ENCODE measurements around the gene NAV1. TPM values are rescaled to one million over a fixed set of nuclear protein-coding genes. Genes with fewer than 3 reads are reported as not detected.

Gene NAV1
- total RNA-seq, 1 donor from 2014 or later = 101 TPM

DNA sequence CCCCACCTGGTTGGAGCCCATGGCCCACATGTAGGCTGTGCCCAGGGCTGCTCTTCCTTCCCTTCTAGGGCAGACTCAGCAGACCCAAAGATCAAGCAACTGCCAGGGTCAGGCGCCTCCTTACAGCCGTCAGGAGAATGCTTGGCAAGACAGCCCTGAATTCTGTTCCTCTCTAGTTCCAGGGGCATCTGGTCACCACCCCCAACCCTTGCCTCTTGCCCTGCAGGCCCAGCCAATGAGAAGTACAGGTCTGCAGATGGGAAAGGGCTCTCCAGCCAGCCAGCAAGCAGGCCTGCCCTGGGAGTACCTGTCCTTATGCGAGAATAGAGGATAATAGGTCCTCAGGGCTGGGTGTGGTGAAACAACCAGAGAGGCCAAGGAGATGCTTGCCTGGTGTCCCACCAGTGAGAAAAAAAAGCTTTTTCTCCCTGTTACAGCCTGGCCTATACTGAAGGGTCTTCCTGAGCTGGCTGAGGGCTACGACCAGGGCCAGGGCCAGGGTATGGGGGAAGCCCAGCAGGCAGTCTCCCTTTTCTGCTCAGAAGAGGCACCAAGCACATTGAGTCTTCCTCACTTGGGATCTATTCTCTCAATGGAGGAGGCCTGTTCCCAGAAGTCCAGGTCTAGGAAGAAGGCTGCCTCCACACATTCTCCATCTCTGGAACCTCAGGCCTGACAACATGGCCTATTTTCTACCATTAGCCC is 31.4 kb downstream of the NAV1 start:
- no peak overlapping the region for H3K27ac Mint-ChIP-seq (ENCODE audit: unreplicated experiment)

DNA sequence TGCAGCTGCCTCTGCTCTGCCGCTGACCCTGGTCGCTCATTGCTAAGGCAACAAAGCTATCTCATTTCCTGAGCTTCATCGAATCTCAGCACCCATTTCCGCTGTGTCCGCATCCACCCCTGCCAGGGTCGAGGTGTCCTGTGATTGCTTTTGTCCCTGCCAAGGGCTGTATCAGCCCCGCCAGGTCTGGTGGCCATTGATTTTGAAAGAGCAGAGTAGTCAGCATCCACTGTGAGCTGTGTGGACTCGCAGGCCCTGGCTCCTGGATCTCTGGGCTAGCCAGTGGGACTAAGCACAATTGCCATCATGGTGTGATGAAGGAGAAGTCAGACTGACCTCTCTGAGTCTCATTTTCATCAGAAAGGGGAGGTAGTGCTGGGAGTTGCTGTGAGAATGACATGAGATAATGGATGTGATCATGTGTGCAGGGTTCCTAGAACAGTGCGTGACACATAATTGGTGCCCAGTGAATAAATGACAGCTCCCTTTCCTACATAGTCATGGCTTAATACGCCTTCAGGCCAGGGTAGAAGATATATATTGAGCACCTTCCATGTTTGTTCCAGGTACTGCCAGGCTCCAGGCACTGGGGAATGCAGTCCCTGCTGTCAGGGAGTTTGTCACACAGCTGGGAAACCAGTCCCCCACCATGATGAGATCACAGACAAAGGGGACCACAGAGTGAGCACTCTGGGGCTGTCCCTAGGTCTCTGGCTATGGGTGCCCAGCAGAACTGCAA is 32.1 kb downstream of the NAV1 start:
- H3K36me3 Mint-ChIP-seq (ENCODE audit: low read depth, unreplicated experiment) = peaks cover 16% of the 10 kb centered on the region
- H3K27ac Mint-ChIP-seq (ENCODE audit: unreplicated experiment) = peak overlapping the region; percentile 41

More for the DNA sequence above, 31.4 kb downstream of the NAV1 start:
- TF ChIP-seq, protein P1, sequence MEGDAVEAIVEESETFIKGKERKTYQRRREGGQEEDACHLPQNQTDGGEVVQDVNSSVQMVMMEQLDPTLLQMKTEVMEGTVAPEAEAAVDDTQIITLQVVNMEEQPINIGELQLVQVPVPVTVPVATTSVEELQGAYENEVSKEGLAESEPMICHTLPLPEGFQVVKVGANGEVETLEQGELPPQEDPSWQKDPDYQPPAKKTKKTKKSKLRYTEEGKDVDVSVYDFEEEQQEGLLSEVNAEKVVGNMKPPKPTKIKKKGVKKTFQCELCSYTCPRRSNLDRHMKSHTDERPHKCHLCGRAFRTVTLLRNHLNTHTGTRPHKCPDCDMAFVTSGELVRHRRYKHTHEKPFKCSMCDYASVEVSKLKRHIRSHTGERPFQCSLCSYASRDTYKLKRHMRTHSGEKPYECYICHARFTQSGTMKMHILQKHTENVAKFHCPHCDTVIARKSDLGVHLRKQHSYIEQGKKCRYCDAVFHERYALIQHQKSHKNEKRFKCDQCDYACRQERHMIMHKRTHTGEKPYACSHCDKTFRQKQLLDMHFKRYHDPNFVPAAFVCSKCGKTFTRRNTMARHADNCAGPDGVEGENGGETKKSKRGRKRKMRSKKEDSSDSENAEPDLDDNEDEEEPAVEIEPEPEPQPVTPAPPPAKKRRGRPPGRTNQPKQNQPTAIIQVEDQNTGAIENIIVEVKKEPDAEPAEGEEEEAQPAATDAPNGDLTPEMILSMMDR (IDR thresholded peaks at IDR 0.05; ENCODE audit: unreplicated experiment) = no peak
- Mint-ChIP-seq H3K36me3 (ENCODE audit: low read depth, unreplicated experiment) (peaks cover 9% of the 10 kb centered on the region), H3K4me1 (ENCODE audit: unreplicated experiment) (peaks cover 64% of the 10 kb centered on the region), H3K4me3 (ENCODE audit: unreplicated experiment) (no peak overlapping the region), H3K27me3 (ENCODE audit: unreplicated experiment) (peaks cover 5% of the 10 kb centered on the region), H3K9me3 (ENCODE audit: unreplicated experiment) (no peaks in the 10 kb centered on the region)
- no peak for DNase-seq (ENCODE audit: low spot score)

DNA sequence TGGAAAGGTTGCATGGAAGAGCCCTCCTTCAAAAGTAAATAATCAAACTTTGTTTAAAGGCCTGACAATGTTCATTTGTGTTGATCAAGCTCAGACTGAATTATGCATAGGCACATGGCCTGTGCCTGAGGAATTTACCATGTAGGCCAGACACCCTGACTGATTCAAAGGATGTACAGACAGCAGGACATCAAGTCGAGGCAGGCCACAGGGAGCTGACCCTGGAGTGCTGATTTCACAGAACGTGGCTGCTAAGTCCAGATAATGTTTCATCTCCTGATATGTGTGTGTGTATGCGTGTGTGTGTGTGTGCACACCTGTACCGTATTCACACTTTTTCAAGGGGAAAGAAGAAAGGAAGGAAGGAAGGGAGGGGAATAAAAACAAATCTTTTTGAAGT is 34.1 kb downstream of the NAV1 start:
- no peaks in the 10 kb centered on the region for H3K9me3 Mint-ChIP-seq (ENCODE audit: unreplicated experiment)
- H3K27ac Mint-ChIP-seq (ENCODE audit: unreplicated experiment) = no peak overlapping the region
- no peak for DNase-seq (ENCODE audit: low spot score)
- TF ChIP-seq, protein P1 (IDR thresholded peaks at IDR 0.05; ENCODE audit: unreplicated experiment) = no peak
- H3K4me1 Mint-ChIP-seq (ENCODE audit: unreplicated experiment) = peaks cover 50% of the 10 kb centered on the region
- no peak overlapping the region for H3K4me3 Mint-ChIP-seq (ENCODE audit: unreplicated experiment)
- H3K27me3 Mint-ChIP-seq (ENCODE audit: unreplicated experiment) = peaks cover 3% of the 10 kb centered on the region
- H3K36me3 Mint-ChIP-seq (ENCODE audit: low read depth, unreplicated experiment) = peaks cover 19% of the 10 kb centered on the region

More for the DNA sequence above, 32.1 kb downstream of the NAV1 start:
- no peaks in the 10 kb centered on the region for H3K9me3 Mint-ChIP-seq (ENCODE audit: unreplicated experiment)
- peaks cover 60% of the 10 kb centered on the region for H3K4me1 Mint-ChIP-seq (ENCODE audit: unreplicated experiment)
- TF ChIP-seq, protein P1 (IDR thresholded peaks at IDR 0.05; ENCODE audit: unreplicated experiment) = no peak
- no peak overlapping the region for H3K4me3 Mint-ChIP-seq (ENCODE audit: unreplicated experiment)
- DNase-seq (ENCODE audit: low spot score) = no peak
- H3K27me3 Mint-ChIP-seq (ENCODE audit: unreplicated experiment) = peaks cover 3% of the 10 kb centered on the region

DNA sequence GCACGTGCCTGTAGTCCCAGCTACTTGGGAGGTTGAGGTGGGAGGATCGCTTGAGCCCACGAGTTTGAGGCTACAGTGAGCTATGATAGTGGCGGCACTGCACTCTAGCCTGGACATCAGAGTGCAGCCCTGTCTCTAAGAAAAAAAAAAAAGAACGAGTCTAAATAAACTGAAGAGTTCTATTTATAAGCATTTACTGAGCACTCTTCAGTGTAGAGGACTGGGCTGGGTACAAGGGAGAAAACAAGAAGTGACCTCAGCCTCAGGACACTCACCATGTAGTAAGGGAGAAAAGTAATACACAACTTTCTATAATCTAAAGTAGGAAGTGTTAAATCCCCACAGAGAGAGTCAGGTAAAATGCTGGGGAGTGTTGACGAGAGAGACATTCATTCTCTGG is 35.0 kb downstream of the NAV1 start:
- Mint-ChIP-seq H3K36me3 (ENCODE audit: low read depth, unreplicated experiment) (peaks cover 19% of the 10 kb centered on the region), H3K27me3 (ENCODE audit: unreplicated experiment) (peaks cover 3% of the 10 kb centered on the region), H3K9me3 (ENCODE audit: unreplicated experiment) (no peaks in the 10 kb centered on the region), H3K4me3 (ENCODE audit: unreplicated experiment) (no peak overlapping the region), H3K4me1 (ENCODE audit: unreplicated experiment) (peaks cover 49% of the 10 kb centered on the region), H3K27ac (ENCODE audit: unreplicated experiment) (no peak overlapping the region)
- DNase-seq (ENCODE audit: low spot score) = no peak
- TF ChIP-seq, protein P1 (IDR thresholded peaks at IDR 0.05; ENCODE audit: unreplicated experiment) = no peak

DNA sequence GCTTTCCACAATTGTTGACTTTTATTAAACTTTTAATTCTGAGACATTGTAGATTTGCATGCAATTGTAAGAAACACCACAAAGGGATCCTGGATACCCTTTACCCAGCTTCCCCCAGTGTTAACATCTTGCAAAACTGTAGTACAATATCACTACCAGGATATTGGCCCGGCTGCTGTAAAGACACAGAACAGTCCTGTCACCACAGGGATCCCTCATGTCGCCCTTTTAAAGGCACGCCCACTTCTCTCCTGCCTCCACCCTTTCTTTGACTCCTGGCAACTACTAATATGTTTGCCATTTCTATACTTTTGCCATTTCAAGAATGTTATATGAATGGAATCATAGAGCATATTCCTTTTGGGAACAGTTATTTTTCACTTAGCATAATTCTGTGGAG is 37.0 kb downstream of the NAV1 start:
- no peak overlapping the region for H3K27ac Mint-ChIP-seq (ENCODE audit: unreplicated experiment)
- H3K4me3 Mint-ChIP-seq (ENCODE audit: unreplicated experiment) = no peak overlapping the region
- H3K9me3 Mint-ChIP-seq (ENCODE audit: unreplicated experiment) = no peaks in the 10 kb centered on the region
- H3K27me3 Mint-ChIP-seq (ENCODE audit: unreplicated experiment) = peaks cover 5% of the 10 kb centered on the region
- TF ChIP-seq, protein P1 (IDR thresholded peaks at IDR 0.05; ENCODE audit: unreplicated experiment) = no peak
- no peak for DNase-seq (ENCODE audit: low spot score)
- H3K36me3 Mint-ChIP-seq (ENCODE audit: low read depth, unreplicated experiment) = peaks cover 21% of the 10 kb centered on the region
- H3K4me1 Mint-ChIP-seq (ENCODE audit: unreplicated experiment) = peaks cover 42% of the 10 kb centered on the region
